Breast epithelium (tissue), 4 donors: ENCODE results near the gene TACO1. TPM values are rescaled to one million over a fixed set of nuclear protein-coding genes. Genes with fewer than 3 reads are reported as not detected.

Source experiments
- DNase-seq, 2 donors: peaks; one replicate each; pipeline ENCODE4 v3.0.0-alpha.2; 2019; ENCODE audit warnings: low spot score in 2 of 2
- H3K27ac ChIP-seq, 2 donors: fragments of 200-600 bp; sonication (generic) in 1 of 2; one replicate each; pipeline ENCODE4 v1.5.1; 2016 to 2019; ENCODE audit warnings: mild to moderate bottlenecking in 1 of 2
- H3K27me3 ChIP-seq, 2 donors: fragments of 200-600 bp; sonication (generic) in 1 of 2; one replicate each; pipeline versions ENCODE4 v1.5.1 to v1.6.0; 2017 to 2019; ENCODE audit warnings: control low read depth in 1 of 2, mild to moderate bottlenecking in 1 of 2
- H3K36me3 ChIP-seq: fragments of 200-600 bp; one replicate; pipeline ENCODE4 v1.5.1; 2019
- H3K4me1 ChIP-seq, 2 donors: fragments of 200-600 bp; sonication (generic); one replicate each; pipeline ENCODE4 v1.5.1; 2016 to 2019; ENCODE audit warnings: control low read depth in 1 of 2
- H3K4me3 ChIP-seq, 3 donors: fragments of 200-600 bp; sonication (generic); 1 replicate in 2 of 3; 2 replicates in 1 of 3; pipeline ENCODE4 v1.5.1; 2016 to 2019; ENCODE audit warnings: mild to moderate bottlenecking in 3 of 3, moderate library complexity in 2 of 3
- H3K9me3 ChIP-seq, 2 donors: fragments of 200-600 bp; sonication (generic) in 1 of 2; one replicate each; pipeline ENCODE4 v1.5.1; 2016 to 2019; ENCODE audit warnings: control low read depth in 1 of 2
- POLR2A ChIP-seq: fragments of 450-650 bp; IDR thresholded peaks from one replicate; pipeline ENCODE4 v1.6.1; 2016; ENCODE audit warnings: antibody characterized with exemption, mild to moderate bottlenecking, moderate library complexity
- POLR2AphosphoS5 ChIP-seq, 3 donors: sonication (generic); formaldehyde crosslinking; IDR thresholded peaks; one replicate each; pipeline ENCODE4 v1.6.1; 2017; ENCODE audit warnings: antibody characterized with exemption in 3 of 3
- intact Hi-C: fragments of 100-400 bp; cut with DNase I; formaldehyde crosslinking; loops from one replicate; pipeline ENCODE4 v1.15.1; 2023; ENCODE audit warnings: low total_unique reads
- total RNA-seq, 3 donors: library from RNA; depleted of rRNA; stranded (reverse); fragments of >200 nt; gene quantifications; one replicate each; pipeline ENCODE4 v1.1.0, GENCODE V29; 2016
- TF ChIP-seq, protein P1 (sequence below), 3 donors: fragments of 450-650 bp; IDR thresholded peaks; one replicate each; pipeline ENCODE4 v1.5.1; 2016 to 2017; ENCODE audit warnings: antibody characterized with exemption in 3 of 3, mild to moderate bottlenecking in 3 of 3, moderate library complexity in 3 of 3

Gene TACO1
- total RNA-seq, 3 donors from 2014 or later, result 11.0 to 12.4 (median 11.1) TPM

DNA sequence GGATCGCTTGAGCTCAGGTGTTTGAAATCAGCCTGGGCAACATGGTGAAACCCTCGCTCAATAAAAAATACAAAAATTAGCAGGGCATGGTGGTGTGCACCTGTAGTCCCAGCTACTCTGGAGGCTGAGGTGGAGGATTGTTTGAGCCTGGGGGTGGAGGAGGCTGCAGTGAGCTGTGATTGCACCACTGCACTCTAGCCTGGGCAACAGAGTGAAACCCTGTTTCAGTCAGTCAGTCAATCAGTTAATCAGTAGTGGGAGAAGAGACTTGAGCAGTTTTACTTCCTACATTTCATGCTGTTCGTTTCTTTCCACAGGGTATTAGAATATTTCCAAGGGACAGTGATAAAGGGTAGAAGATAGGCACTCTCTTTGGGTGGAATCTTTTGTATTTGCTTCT lies 30.4 kb downstream of the TACO1 start:
- intact Hi-C loops, result no loop called here
- peaks cover 0 to 9% of the 10 kb centered on the region in 2 donors for H3K4me1 ChIP-seq
- DNase-seq, result no peak

DNA sequence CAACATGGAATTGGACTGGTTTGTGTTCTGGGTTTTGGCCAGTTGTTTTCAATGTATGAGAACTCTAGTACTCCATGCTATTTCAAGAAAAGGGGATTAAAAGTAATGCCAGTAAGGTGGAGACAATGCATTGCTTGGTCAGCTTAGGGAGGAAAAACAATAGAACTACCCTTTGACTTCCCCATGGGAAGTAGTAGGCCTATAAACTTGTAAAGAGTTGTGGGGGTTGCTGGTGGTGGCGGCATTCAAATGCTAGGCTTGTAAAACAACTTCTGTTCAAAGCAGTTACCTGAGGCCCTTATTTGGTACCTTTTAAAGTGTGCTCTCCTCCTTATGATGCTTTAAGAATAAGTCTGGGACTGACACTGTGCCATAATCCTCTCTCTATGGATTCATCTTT lies 30.9 kb downstream of the TACO1 start:
- TF ChIP-seq, protein P1, sequence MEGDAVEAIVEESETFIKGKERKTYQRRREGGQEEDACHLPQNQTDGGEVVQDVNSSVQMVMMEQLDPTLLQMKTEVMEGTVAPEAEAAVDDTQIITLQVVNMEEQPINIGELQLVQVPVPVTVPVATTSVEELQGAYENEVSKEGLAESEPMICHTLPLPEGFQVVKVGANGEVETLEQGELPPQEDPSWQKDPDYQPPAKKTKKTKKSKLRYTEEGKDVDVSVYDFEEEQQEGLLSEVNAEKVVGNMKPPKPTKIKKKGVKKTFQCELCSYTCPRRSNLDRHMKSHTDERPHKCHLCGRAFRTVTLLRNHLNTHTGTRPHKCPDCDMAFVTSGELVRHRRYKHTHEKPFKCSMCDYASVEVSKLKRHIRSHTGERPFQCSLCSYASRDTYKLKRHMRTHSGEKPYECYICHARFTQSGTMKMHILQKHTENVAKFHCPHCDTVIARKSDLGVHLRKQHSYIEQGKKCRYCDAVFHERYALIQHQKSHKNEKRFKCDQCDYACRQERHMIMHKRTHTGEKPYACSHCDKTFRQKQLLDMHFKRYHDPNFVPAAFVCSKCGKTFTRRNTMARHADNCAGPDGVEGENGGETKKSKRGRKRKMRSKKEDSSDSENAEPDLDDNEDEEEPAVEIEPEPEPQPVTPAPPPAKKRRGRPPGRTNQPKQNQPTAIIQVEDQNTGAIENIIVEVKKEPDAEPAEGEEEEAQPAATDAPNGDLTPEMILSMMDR (IDR thresholded peaks at IDR 0.05), result no peak
- no peak for TF ChIP-seq POLR2AphosphoS5 (IDR thresholded peaks at IDR 0.05)
- TF ChIP-seq POLR2A, result no peak
- Histone ChIP-seq H3K9me3 (no peaks in the 10 kb centered on the region), H3K4me3 (no peak overlapping the region), H3K36me3 (no peaks in the 10 kb centered on the region), H3K27ac (no peak overlapping the region), H3K4me1 (peaks cover 0 to 9% of the 10 kb centered on the region in 2 donors), H3K27me3 (no peaks in the 10 kb centered on the region)
- intact Hi-C loops, result no loop called here
- DNase-seq, result no peak

More for the DNA sequence above, 30.4 kb downstream of the TACO1 start:
- TF ChIP-seq POLR2A (no peak), POLR2AphosphoS5 (IDR thresholded peaks at IDR 0.05) (no peak)
- no peaks in the 10 kb centered on the region for H3K27me3 ChIP-seq
- no peak overlapping the region for H3K4me3 ChIP-seq
- H3K9me3 ChIP-seq, result no peaks in the 10 kb centered on the region
- no peaks in the 10 kb centered on the region for H3K36me3 ChIP-seq
- H3K27ac ChIP-seq, result no peak overlapping the region

DNA sequence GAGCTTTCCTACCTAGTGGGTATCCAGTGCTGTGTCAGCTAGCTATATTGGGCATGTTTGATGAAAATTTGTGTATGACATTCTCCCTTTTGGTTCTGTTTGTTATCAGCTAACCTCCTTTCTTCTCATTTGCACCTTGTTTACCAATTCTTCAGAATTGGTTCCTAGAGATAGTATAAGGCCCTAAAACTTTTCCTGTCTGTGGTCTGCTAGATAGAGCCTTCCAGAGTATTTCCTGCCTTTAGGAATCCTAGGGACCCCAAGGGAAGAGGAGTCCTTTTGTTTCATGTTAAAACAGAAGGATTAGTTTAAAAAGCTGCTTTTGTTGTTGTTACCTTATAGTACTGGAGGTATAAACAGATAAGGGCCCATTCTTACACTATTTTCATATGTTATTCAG lies 33.0 kb downstream of the TACO1 start:
- no peaks in the 10 kb centered on the region for H3K36me3 ChIP-seq

DNA sequence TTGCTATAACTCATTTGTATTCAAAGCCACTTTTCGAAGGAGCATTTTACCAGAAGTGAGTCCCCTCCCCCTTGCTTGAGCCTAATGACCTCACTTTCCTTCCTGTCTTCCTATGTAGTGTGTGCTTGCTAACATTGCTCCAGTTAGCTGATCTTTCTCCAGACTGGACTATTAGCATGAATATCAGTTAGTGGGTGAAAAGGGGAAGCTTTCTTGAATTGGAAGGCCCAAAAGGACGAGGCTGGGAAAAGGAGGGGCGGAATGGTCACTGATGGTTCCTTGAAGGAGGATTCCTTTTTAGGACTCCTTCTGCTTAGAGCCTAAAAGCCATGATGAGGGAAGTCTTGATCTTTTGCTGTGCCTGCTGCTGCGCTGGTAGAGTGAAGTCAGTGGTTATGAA lies 33.5 kb downstream of the TACO1 start:
- intact Hi-C loops, result no loop called here
- Histone ChIP-seq H3K4me3 (no peak overlapping the region), H3K27me3 (no peaks in the 10 kb centered on the region), H3K27ac (peak overlapping the region in 1 of 2 donors; percentile 38), H3K9me3 (no peaks in the 10 kb centered on the region), H3K4me1 (peaks cover 0 to 9% of the 10 kb centered on the region in 2 donors), H3K36me3 (no peaks in the 10 kb centered on the region)
- TF ChIP-seq POLR2A, result no peak
- TF ChIP-seq, protein P1 (IDR thresholded peaks at IDR 0.05), result no peak
- TF ChIP-seq POLR2AphosphoS5 (IDR thresholded peaks at IDR 0.05), result no peak
- DNase-seq, result no peak

More for the DNA sequence above, 33.0 kb downstream of the TACO1 start:
- TF ChIP-seq, protein P1 (IDR thresholded peaks at IDR 0.05), result no peak
- TF ChIP-seq POLR2AphosphoS5 (IDR thresholded peaks at IDR 0.05) (no peak), POLR2A (no peak)
- DNase-seq, result no peak
- Histone ChIP-seq H3K4me3 (no peak overlapping the region), H3K9me3 (no peaks in the 10 kb centered on the region), H3K27me3 (no peaks in the 10 kb centered on the region), H3K27ac (peak overlapping the region in 1 of 2 donors; percentile 26), H3K4me1 (peaks cover 0 to 9% of the 10 kb centered on the region in 2 donors)
- intact Hi-C loops, result no loop called here

DNA sequence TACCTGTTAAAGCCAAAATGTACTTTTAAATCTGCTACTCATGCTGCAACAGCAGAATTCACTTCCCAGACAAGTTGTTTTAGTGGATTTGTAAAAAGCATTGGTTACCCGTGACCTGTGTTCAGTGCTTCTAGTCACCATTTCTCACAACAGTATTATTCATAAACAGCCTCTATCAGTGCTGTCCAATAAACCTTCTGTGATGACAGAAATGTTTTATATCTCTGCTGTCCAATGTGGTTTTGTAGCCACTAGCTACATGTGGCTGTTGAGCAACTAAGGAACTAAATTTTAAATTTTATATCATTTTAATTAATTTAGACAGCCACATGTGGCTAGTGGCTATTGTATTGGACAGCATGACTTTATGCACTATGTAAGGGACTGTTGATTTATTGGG lies 34.1 kb downstream of the TACO1 start:
- Histone ChIP-seq H3K27me3 (no peaks in the 10 kb centered on the region), H3K4me3 (no peak overlapping the region), H3K9me3 (no peaks in the 10 kb centered on the region), H3K36me3 (no peaks in the 10 kb centered on the region), H3K4me1 (peaks cover 0 to 4% of the 10 kb centered on the region in 2 donors), H3K27ac (peak overlapping the region in 1 of 2 donors; percentile 38)
- no peak for DNase-seq
- TF ChIP-seq, protein P1 (IDR thresholded peaks at IDR 0.05), result no peak
- intact Hi-C loops, result no loop called here

DNA sequence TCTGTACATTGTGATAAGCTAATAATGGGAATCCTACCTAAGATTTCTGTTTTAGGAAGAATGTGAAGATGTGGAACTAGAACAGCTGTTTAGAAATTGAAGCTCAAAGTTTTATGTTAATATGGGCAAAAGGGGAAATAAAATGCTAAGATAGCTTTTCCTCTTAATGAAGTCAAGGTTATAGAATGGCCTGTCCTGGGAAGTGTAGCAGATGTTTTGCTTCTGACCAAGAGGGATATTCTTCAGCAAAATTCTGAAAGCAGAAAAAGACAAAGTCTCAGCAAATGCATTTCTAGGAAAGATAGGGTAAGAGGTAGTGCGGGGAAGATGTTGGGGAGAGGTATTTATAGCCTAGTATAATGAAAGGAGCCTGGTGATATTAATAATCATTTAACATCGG lies 34.6 kb downstream of the TACO1 start:
- intact Hi-C loops, result no loop called here
- DNase-seq, result no peak
- TF ChIP-seq POLR2AphosphoS5 (IDR thresholded peaks at IDR 0.05), result no peak
- TF ChIP-seq, protein P1 (IDR thresholded peaks at IDR 0.05), result no peak
- no peaks in the 10 kb centered on the region for H3K4me1 ChIP-seq
- no peaks in the 10 kb centered on the region for H3K9me3 ChIP-seq
- H3K27me3 ChIP-seq, result no peaks in the 10 kb centered on the region
- no peak overlapping the region for H3K27ac ChIP-seq
- H3K36me3 ChIP-seq, result no peaks in the 10 kb centered on the region
- H3K4me3 ChIP-seq, result no peak overlapping the region
